NT2/D1 (cell line): ENCODE measurements around the gene SNAP29.
"Not testable (repeated sequence)": the region's sequence is repeated elsewhere in the genome, so short reads cannot be mapped to it uniquely, and the experiment has no call there.

Experiments
- SUZ12 ChIP-seq: IDR thresholded peaks from 2 replicates; pipeline ENCODE4 v1.6.1; 2011; ENCODE audit not compliant: insufficient read length, insufficient read depth; ENCODE audit errors: extremely low read depth
- YY1 ChIP-seq: IDR thresholded peaks from 2 replicates; pipeline ENCODE4 v1.6.1; 2011; ENCODE audit not compliant: insufficient read length, insufficient read depth
- ZNF274 ChIP-seq: IDR thresholded peaks from 2 replicates; pipeline ENCODE4 v1.6.1; 2011; ENCODE audit warnings: mild to moderate bottlenecking, low read depth, low read length

DNA sequence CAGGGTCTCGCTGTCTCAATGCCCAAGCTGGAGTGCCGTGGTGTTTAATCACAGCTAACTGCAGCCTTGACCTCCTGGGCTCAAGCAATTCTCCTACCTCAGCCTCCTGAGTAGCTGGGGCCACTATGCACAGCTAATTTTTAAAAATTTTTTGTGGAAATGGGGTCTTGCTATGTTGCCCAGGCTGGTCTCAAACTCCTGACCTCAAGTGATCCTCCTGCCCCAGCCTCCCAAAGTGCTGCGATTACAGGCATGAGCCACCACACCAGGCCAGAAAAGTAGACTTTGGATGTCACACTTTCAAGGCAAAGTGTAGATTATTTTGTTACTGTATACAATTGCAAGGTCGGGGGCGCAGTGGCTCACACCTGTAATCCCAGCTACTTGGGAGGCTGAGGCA is 49.9 kb downstream of the SNAP29 start:
- TF ChIP-seq ZNF274, YY1, SUZ12: not testable (repeated sequence)
